ENCODE measurements around the gene KBTBD4.

DNA sequence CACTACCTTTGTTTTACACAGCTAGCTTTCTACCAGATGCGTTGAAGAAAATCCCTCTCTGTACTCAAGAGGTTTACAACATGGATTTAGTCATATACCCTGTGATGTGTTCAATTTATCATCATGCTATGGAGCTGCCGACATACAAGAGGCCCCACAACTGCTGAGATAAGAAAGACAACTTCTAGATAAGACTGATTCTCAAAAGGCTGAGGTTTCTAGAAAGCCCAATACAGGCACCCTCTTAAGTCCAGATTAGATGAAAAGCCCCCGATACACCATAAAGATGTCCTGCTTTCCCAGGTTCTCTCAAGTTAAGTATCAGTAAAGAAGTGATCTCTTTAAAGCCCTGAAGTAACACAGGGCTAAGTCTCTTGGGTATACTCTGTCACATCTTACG lies 49.3 kb upstream of the KBTBD4 start:
- TF ChIP-seq, protein P1, sequence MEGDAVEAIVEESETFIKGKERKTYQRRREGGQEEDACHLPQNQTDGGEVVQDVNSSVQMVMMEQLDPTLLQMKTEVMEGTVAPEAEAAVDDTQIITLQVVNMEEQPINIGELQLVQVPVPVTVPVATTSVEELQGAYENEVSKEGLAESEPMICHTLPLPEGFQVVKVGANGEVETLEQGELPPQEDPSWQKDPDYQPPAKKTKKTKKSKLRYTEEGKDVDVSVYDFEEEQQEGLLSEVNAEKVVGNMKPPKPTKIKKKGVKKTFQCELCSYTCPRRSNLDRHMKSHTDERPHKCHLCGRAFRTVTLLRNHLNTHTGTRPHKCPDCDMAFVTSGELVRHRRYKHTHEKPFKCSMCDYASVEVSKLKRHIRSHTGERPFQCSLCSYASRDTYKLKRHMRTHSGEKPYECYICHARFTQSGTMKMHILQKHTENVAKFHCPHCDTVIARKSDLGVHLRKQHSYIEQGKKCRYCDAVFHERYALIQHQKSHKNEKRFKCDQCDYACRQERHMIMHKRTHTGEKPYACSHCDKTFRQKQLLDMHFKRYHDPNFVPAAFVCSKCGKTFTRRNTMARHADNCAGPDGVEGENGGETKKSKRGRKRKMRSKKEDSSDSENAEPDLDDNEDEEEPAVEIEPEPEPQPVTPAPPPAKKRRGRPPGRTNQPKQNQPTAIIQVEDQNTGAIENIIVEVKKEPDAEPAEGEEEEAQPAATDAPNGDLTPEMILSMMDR (IDR thresholded peaks at IDR 0.05 in 2 of 3, conservative IDR thresholded peaks at IDR 0.05 in 1 of 3; ENCODE audit: borderline replicate concordance in 1 of 3, insufficient read depth in 1 of 3, low read depth in 2 of 3, low read length in 2 of 3): no peak
- TF ChIP-seq SIN3A (IDR thresholded peaks at IDR 0.05; ENCODE audit: low read depth): no peak
- TF ChIP-seq EZH2 (IDR thresholded peaks at IDR 0.05): no peak
- TF ChIP-seq SP1 (IDR thresholded peaks at IDR 0.05; ENCODE audit: low read depth): no peak
- TF ChIP-seq POLR2AphosphoS5 (IDR thresholded peaks at IDR 0.05; ENCODE audit: low read depth, low read length): no peak
- TF ChIP-seq ZNF274 (IDR thresholded peaks at IDR 0.05; ENCODE audit: low read depth, low read length): no peak
- TF ChIP-seq EZH2phosphoT487 (IDR thresholded peaks at IDR 0.05; ENCODE audit: borderline replicate concordance): no peak
- TF ChIP-seq TCF7L2 (IDR thresholded peaks at IDR 0.05; ENCODE audit: borderline replicate concordance, extremely low read depth, insufficient read depth, insufficient read length): no peak
- TF ChIP-seq CEBPB (IDR thresholded peaks at IDR 0.05; ENCODE audit: low read depth): no peak
- no peak for TF ChIP-seq JUND (IDR thresholded peaks at IDR 0.05)
- TF ChIP-seq SRF (IDR thresholded peaks at IDR 0.05; ENCODE audit: low read depth): no peak
- TF ChIP-seq RAD21 (IDR thresholded peaks at IDR 0.05; ENCODE audit: low read depth): no peak

Data from HCT116 (cell line).